HEK293T (cell line): Measurements from ENCODE around the gene TRMT13.

Experiments
- ARNT ChIP-seq: fragments of 450-650 bp; IDR thresholded peaks from 2 replicates; pipeline ENCODE4 v1.6.1; 2017; ENCODE audit warnings: mild to moderate bottlenecking
- BHLHE40 ChIP-seq: fragments of 450-650 bp; IDR thresholded peaks from 2 replicates; pipeline ENCODE4 v1.6.1; 2016; ENCODE audit warnings: mild to moderate bottlenecking, moderate library complexity, borderline replicate concordance
- CTBP1 ChIP-seq: fragments of 450-650 bp; IDR thresholded peaks from 2 replicates; pipeline ENCODE4 v1.6.1; 2016; ENCODE audit warnings: borderline replicate concordance
- ELF4 ChIP-seq: fragments of 450-650 bp; IDR thresholded peaks from 2 replicates; pipeline ENCODE4 v1.6.1; 2017; ENCODE audit warnings: antibody characterized with exemption
- FOXA1 ChIP-seq: fragments of 450-650 bp; IDR thresholded peaks from 2 replicates; pipeline ENCODE4 v1.6.1; 2016; ENCODE audit warnings: mild to moderate bottlenecking
- FOXK2 ChIP-seq: fragments of 450-650 bp; IDR thresholded peaks from 2 replicates; pipeline ENCODE4 v1.6.1; 2016; ENCODE audit warnings: mild to moderate bottlenecking
- FOXM1 ChIP-seq: fragments of 450-650 bp; IDR thresholded peaks from 2 replicates; pipeline ENCODE4 v1.6.1; 2017; ENCODE audit warnings: mild to moderate bottlenecking, borderline replicate concordance
- HDGF ChIP-seq: fragments of 450-650 bp; IDR thresholded peaks from 2 replicates; pipeline ENCODE4 v1.6.1; 2017; ENCODE audit warnings: antibody characterized with exemption, borderline replicate concordance
- LEF1 ChIP-seq: fragments of 450-650 bp; IDR thresholded peaks from 2 replicates; pipeline ENCODE4 v1.6.1; 2017; ENCODE audit warnings: mild to moderate bottlenecking, borderline replicate concordance
- SP1 ChIP-seq: fragments of 450-650 bp; IDR thresholded peaks from 2 replicates; pipeline ENCODE4 v1.6.1; 2017
- SUZ12 ChIP-seq: fragments of 450-650 bp; IDR thresholded peaks from 2 replicates; pipeline ENCODE4 v1.6.1; 2016; ENCODE audit warnings: mild to moderate bottlenecking
- TARDBP ChIP-seq: fragments of 450-650 bp; IDR thresholded peaks from 2 replicates; pipeline ENCODE4 v1.6.1; 2016
- ZNF384 ChIP-seq: fragments of 450-650 bp; IDR thresholded peaks from 2 replicates; pipeline ENCODE4 v1.6.1; 2016
- TF ChIP-seq, protein P1 (sequence below): fragments of 450-650 bp; IDR thresholded peaks from 2 replicates; pipeline ENCODE4 v1.6.1; 2016

DNA sequence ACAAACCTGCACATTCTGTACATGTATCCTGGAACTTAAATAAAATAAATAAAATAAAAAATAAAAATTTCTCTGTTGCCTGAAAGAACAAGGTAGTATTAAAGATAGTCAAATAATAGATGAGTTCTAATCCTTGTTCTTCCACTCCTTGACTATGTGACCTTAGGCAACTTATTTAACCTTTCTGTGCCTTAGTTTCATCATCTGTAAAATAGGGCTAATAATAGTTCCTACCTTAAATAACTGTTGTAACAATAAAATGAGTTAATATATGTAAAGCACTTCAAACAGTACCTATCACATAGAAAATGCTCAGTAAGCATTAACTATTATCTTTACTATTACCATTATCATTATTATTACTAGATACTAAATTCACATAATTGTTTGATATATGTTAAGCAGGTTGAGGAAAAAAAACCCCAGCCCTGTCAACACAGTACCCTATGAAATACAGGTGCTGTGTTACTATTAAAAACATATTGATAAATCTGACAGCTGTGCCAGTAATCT lies 23.4 kb upstream of the TRMT13 start:
- no peak for TF ChIP-seq TARDBP
- TF ChIP-seq BHLHE40, result no peak
- TF ChIP-seq SP1, result no peak
- no peak for TF ChIP-seq SUZ12
- no peak for TF ChIP-seq LEF1
- TF ChIP-seq FOXM1, result no peak
- TF ChIP-seq FOXK2, result no peak
- TF ChIP-seq ZNF384, result no peak
- no peak for TF ChIP-seq FOXA1
- TF ChIP-seq ELF4, result no peak
- TF ChIP-seq CTBP1, result no peak
- TF ChIP-seq ARNT, result no peak
- no peak for TF ChIP-seq HDGF
- TF ChIP-seq, protein P1, sequence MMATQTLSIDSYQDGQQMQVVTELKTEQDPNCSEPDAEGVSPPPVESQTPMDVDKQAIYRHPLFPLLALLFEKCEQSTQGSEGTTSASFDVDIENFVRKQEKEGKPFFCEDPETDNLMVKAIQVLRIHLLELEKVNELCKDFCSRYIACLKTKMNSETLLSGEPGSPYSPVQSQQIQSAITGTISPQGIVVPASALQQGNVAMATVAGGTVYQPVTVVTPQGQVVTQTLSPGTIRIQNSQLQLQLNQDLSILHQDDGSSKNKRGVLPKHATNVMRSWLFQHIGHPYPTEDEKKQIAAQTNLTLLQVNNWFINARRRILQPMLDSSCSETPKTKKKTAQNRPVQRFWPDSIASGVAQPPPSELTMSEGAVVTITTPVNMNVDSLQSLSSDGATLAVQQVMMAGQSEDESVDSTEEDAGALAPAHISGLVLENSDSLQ, result no peak
